GM21526 (cell line): ENCODE results near the gene TPM1.

Experiments
- ATAC-seq: cut with Tn5 transposase; IDR thresholded peaks from one replicate; pipeline ENCODE4 v1.9.1; 2021; ENCODE audit warnings: moderate library complexity; ENCODE audit not compliant: unreplicated experiment, low FRiP score

The TPM1 gene

DNA sequence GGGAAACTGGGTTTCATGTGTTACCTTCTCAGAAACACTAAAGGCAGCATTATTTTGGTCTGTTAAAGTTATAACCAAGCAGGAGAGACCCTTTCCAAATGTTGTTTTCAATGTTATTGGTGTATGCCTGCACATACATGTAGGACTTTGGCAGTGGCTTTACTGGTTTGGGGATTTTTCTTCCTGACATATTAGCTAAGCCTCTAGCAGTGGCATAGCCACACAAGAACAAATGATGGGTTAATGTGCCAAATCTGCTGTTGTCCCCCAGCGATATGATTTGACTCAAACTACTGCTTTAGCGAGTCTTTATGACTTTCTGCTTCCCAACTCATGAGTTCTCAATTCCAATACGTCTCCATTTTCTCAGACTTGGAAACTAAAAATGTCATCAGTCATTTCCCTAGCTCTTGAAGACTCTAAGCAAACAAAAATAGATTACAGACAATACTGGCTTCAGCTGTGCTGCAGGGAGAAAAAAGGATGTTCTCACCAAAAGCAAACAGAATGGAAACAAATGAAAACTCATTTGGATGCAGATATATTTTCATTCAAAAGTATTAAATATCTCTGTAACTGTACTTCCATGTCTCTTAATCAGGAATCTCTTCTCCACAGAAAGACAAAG lies 29.6 kb downstream of the TPM1 start:
- ATAC-seq: no peak

DNA sequence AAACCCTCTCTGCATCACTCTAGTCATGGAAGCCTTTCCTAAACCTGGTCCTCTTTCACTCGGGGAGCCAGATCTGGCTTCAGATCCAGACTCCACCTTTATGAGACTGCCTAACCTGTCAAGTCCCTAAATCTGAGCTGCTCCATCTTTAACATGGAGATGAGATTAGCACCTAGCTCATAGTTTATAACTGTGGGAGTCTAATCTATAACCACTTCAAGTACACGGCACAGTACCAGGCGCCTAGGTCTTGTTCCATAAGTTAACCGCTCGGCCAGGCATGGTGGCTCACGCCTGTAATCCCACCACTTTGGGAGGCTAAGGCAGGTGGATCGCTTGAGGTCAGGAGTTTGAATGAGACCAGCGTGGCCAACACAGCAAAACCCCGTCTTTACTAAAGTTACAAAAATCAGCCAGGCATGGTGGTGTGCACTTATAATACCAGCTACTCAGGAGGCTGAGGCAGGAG lies 30.3 kb downstream of the TPM1 start:
- no peak for ATAC-seq

DNA sequence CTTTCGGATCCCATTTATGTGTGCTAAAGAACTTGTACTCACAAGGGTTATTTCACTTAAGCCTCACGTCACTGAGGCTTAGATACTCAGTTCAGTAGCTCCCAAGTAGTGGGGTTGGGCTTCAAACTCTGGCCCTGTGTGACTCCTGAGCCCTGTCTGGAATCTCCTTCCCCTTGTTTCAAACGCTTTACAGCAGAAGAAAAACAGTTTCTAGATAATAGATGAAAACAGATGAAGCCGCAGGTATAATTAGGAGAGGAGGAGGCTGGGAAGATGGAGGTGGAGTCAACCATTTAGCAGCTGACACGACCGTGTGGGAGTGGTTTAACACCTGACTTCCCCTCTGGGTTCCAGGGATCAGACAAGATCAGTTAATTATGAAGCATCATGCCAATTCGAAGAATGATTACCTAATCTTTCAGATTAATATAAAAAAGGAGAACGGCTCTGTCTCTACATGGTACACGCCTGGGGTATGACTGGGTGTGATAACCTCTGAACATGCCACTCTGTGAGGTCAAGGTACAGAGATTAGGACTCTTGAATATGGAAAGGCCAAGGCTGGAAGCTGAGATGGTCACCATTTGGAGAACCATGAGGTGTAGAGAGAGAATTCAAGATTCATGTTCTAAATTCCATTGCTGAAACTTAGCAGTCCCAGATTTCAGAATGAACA lies 31.1 kb downstream of the TPM1 start:
- ATAC-seq: no peak

DNA sequence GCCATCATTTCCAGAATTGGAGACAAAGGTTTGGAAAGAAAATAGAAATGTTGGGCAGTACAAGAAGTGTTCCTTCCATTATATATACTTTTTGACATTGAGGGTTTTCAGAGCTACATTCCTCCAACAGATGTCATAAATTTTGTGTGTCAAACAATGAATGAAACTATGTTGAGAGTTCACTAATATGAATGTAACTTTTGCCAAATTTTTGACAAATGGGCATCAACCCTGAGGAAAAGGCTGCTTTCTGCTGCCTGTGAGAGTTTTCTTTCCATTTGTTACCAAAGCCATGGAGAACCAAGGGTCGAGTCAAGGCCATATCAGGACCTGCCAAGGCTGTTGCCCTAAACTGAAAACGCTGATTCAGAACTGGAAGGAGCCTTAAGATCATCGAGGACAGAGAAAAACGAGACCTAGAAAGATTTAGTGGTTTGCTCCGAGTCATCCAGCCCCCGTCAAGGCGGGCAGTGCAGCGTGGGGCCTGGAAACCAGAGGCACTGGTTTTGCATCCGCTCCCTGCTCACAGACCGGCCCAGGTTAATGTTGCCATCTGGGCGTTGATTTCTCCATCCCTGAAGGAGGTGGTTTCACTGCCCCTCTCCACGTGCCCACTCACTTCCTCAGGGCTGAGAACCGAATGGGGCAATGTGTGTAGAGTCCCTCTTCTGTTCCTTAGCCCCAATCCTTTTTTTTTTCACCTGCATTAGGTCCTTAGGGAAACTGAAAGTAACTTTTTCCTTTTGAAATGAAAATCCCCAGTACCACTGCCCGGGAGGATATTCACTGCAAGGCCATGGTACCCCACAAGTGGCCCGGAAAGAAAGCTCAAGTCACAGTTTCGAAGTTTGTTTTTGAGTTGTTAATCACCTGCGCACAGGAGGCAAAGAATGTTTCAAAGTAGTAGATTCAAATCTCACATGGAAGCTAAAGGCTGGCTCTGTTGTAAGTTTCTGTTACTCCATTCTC lies 32.8 kb downstream of the TPM1 start:
- ATAC-seq: no peak

DNA sequence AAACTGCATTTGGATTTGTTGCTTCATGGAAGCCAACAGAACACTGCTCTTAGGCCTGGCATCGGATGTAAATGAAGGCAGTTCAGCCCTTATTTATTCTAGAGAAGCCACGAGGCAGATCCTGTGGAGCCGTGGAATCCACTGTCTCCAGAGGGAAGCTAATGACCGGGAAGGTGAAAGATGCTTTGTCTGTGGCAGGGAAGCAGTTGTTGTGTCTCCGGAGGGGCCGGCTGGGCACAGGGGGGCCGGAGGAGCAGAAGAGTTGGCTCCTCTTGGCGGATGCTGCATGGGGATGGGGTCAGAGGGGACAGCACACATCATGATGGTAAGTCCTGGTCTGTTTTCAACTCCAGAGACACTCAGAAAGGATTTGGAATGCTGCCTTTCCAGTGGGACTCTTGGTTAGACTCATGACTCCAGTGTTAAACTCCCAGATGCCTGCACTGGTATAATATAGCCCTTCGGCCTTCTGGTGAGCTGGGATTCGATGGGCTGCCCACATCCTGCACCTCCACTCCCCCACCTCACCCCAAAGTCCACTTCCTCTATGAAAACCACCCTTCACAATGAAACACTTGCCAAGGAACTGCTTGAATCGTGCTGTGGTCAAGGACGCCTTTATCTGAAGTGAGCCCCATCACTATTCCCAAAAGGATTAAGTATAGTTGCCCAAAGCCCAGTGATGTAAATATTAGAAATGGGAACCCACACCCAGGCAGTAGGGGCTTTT lies 33.6 kb downstream of the TPM1 start:
- no peak for ATAC-seq

DNA sequence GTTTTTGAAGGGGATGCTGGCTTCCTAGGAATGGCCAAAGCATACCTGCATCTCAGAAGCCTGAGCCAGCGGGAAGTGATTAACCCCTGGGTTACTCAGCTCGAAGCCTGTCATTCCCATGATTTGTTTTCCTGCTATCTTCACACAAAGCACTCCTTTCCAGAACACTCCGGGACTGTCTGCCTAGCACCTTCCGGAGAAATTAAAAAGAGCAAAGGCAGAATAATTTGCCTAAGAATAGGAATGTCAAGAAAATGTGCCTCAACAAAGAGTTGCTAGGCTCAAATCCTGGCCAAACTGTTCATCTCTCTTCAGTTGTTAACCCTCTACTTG lies 34.1 kb downstream of the TPM1 start:
- no peak for ATAC-seq

DNA sequence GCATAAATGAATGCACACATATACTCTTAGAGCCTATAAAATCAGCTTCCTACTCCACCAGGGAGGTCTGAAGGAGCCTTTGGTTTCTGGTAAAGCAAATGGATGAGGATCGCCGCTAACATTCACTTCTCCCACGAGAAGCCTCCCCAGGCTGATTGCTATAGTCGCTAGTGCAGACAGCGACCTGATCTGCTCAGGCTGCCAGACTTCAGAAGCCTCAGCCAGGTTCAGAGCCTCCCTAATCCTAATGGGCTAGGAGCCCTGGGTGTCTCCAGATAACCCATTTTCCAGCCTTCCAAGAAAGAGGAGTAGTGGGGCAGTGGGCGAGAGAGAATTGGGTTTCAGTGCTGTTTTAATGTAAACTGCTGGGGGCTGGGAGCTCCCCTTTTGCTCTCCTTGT lies 35.4 kb downstream of the TPM1 start:
- no peak for ATAC-seq

DNA sequence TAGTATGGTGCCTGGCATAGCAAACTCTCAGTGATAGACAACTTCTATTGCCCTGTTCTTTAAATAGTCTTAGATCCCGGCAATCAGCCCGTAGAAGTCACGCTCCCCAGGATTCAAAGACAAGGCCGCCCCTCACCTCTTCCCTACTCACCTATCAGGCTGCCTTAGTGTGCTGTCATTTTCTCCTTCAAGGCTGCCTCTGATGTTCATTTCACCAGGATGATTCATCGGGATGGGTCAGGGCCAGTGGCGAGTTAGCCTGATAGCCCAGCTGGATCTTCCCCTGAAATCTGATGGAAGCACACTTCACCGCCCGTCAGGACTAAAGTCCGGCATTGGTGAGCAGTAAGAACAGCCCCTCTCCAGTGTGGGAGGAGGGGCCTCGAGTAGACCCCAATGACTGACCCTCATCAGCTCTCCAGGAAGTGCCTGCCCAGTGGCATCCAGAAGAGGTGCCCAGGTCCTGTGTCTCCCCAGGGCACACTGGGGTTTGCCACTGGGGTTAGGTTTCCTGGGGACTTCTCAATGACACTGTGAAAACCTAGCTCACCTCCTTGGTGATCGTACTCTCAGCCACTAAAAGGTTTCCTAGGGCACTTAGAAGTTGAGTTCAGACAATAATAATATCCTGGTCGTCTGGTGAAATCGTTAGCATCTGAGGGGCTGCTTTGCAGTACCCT lies 37.5 kb downstream of the TPM1 start:
- ATAC-seq: no peak

DNA sequence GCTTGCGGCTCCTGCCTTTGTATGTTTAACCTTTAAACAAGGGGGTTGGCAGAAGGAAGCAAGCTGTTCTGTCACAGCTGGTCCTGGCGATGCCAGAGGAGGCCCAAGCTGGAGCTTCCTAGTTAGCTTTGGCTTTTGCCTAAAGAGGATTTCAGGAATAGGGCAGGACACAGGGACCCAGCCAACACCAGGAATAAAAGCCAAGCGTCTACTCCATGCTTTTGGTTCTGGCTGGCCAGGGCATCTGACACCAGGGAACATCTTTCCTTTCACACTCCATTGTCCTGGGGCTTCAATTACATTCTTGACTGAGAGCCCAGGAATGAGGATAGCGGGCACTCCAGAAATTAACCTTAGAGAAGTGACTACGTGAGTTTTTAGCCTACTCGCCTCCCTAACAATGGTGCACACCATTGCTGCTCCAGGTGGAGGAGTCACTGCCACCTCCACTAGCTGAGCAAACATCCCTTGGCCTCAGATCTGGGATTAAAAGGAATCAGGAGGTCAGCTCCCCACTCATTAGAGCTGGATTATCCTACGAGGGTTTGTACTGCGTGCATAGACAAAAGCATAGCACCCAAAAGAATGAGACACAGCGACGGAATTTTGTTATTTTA lies 38.2 kb downstream of the TPM1 start:
- no peak for ATAC-seq

DNA sequence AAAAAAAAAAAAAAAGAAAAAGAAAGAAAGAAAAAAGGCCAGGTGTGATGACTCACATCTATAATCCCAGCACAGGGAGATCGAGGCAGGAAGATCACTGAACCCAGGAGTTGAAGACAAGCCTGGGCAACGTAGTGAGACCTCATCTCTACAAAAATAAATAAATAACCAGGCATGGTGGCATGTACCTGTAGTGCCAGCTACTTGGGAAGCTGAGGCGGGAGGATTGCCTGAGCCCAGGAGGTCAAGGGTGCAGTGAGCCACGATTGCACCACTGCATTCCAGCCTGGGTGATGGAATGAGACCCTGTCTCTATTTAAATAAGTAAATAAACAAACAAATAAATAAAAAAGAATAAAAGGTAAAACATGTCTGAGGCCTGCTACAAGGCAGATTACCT lies 39.8 kb downstream of the TPM1 start:
- ATAC-seq: no peak

DNA sequence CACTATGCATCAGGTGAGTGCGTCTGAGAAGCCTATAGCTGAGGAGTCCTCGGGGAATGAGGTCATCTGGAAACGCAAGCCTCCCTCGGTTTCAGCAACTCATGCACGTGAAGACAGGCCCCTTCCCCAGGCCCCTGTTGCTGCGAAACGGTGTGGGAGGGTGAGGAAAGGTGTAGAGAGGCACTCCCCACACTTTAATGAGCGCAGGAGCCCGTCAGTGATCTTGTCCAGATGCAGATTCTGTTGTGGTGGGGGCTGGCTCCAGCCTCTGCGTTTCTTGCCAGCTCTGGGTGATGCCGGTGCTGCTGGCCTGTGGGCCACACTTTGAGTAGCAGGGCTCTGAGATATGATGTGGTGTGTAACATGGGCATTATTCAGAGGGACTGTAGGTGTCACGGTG lies 40.5 kb downstream of the TPM1 start:
- ATAC-seq: no peak

DNA sequence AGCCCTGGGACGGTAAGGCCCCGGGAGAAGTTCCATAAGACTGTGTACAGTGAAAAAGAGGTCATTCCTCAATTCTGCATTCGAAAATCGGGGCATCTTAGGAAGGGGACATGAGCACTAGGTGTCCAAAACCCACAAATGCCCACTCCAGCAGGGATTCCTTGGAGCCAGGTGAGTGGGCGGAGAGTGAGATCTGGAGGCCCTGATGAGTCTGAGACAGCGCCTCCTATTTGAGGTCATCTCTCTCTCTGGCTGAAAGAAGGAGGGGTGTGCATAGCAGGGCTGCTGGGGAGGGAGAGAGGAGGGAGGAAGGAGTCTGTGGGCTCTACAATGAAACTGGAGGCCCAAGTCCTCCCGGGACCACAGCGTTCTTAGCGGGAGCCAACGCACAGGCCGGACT lies 41.0 kb downstream of the TPM1 start:
- no peak for ATAC-seq

DNA sequence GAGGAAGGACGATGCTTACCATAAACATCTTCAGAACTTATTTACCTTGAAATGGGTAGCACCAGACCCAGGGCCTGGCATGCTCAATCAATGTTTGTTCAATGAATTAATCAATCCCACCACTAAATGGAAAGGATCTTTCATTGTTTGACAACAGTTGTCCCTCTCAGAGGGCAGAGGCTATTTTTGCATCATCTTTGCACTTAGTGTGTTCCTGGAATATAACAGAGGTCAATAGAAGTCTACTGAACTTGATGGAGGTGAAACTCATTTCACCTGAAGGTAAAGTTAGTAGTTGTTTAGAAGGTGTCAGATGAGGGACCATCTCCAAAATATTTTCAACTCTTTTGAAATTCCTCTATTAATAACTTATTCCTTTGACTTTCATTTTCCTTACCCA lies 42.3 kb downstream of the TPM1 start:
- ATAC-seq: no peak

DNA sequence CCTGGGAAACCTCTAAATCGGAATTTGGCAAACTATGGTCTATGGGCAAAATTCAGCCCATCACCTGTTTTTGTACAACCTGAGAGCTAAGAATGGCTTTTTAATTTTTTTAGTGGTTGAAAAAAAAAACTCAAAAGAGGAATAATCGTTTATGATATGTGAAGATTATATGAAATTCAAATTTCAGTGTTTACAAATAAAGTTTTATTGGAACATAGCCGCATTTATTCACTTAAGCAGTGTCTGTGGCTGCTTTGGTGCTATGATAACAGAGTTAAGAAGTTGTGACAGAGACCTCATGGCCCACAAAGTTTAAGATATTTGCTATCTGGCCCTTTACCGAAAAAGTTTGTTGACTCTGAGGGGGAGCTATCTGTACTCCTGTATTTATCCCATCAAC lies 42.7 kb downstream of the TPM1 start:
- no peak for ATAC-seq

DNA sequence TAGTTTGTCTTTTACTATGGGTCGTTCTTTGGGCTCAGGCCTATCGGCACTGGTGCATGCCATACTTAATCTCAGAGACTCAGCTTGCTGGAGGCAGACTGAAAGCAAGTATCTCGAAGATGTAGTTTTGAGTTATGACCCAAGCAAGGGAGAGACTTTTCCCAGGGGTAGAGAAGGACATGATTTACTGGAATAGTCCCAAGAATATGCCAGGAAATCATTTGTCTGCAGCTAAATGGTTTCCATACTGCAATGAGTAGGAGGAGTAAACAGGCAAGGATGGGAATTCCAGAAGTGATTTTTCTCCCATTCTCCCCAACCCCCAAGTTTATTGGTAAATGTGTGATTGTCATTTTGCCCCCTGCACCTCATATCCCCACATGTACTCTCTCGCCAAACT lies 43.7 kb downstream of the TPM1 start:
- no peak for ATAC-seq

DNA sequence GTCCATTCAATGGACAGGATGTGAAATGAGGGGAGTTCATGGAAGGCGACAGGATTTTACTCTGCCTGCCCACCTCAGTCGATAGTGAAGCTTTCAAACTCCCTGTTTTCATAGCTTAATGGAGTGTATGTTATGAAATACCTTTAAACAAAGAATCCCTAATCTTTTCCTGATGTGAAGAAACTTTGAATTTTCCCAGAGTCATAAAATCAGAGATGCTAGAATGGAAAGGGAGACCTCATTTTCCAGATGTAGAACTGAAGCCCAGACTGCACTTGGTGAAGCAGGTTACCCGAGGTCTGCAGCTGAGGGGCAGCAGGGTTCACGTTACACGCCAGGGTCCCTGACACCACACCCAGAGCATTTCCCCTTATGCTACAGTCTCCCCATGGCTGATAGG lies 44.4 kb downstream of the TPM1 start:
- ATAC-seq: no peak

DNA sequence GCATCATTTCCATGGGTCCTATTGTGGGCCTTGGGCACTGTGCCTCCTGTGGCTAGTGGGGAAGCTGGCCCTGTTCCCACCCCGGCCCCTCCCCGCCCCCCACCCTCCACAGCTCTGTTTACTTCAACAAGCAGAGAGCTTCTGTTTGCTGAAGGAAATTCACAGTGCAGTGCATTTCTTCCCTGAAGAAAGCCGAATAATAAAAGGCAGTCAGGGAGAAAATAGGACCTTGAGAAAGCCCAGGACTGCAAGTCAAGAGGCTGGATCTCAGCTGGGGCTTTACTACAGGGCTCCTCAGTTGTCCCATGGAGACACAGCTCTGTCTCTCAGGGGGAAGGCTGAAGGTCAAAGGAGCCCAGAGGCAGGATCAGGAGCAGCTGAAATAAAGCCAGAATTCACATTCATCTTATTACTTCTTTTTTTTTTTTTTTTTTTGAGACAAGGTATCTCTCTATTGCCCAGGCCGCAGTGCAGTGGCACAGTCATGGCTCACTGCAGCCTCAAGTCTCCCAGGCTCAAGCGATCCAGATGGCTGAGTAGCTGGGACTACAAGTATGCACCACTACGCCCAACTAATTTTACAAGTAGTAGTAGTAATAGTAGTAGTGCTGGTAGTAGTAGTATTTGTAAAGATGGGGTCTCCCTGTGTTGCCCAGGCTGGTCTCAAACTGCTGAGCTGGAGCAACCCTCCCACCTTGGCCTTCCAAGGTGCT lies 46.1 kb downstream of the TPM1 start:
- no peak for ATAC-seq

DNA sequence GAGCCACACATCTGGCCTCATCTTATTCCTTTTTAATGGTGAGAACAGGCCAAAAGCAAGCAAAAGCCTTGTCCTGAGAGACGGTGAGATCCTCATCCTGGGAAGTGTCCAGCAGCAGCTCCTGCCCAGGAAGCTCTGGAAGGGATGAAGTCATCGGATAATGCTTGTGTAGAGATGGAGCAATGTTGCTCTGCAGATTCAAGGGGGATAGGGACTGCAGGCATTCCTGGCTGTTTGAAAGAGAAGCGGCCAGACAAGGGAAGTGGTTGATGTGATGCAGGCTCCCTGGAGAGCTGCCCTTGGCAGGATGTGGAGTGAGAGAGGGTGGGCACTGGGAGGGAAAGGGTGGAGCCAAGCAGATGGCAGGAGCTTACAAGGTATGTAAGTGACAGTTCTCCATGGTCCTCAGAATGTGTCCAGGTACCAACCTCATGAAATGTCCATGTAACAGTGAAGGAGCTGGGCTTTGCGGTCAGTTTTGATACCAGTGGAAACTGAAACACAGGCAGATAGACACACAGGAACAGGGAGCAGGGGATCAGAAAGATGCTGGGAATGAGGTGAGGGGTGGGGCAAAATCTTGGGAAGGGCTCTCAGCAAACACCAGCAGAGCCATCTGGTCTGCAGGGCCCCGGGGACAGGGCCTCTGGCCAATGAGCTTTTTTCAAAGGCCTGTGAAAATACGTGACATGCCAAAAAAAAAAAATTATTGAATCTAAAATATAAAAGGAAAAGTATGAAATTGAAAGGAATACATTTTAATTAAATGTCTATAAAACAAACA lies 46.9 kb downstream of the TPM1 start:
- no peak for ATAC-seq

DNA sequence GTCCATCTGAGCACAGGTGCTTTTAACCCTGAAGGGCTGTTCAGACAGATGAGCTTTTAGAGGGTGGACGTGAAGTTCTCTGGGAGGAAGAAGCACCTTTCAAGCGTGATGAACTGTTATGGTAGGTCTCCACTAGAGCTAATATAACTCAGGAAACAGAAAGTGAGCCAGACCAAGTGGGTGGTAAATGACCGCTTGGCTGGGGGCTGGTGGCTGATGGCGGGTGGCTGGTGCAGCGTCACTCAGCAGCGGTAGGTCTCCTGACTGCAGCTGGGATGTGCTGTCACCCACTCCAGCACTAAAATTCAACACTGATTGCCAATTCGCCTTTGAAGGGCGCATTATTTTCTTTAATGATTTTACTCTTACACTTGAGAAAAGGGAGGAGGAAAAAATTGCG lies 47.9 kb downstream of the TPM1 start:
- no peak for ATAC-seq
